ENCODE measurements around the gene KLHL8. TPM values are rescaled to one million over a fixed set of nuclear protein-coding genes. Genes with fewer than 3 reads are reported as not detected.
"Not testable (repeated sequence)": the region's sequence is repeated elsewhere in the genome, so short reads cannot be mapped to it uniquely, and the experiment has no call there.

Gene KLHL8
- polyA plus RNA-seq, 1 donor (not counting 4 experiments of a cell fraction or from before 2014, with no cell fraction given), result 6.7 TPM

- Histone ChIP-seq H4K20me1 (ENCODE audit: control insufficient read depth, extremely low read depth, insufficient read depth, low read length) (no peaks in the 10 kb centered on the region), H3K9me3 (ENCODE audit: control insufficient read depth, low read depth, low read length) (no peaks in the 10 kb centered on the region), H3K9me1 (ENCODE audit: control insufficient read depth, extremely low read depth, insufficient read depth, low read length) (no peaks in the 10 kb centered on the region), H3K4me2 (ENCODE audit: control insufficient read depth, extremely low read depth, insufficient read depth, low read depth, low read length) (no peak overlapping the region), H3K4me1 (ENCODE audit: control insufficient read depth, extremely low read depth, insufficient read depth, low read length) (no peaks in the 10 kb centered on the region), H3K36me3 (ENCODE audit: control insufficient read depth in 2 of 2, extremely low read depth in 1 of 2, insufficient read depth in 2 of 2, low read length in 2 of 2) (peaks cover 0 to 4% of the 10 kb centered on the region in 2 experiments), H3K27me3 (ENCODE audit: control insufficient read depth, extremely low read depth, insufficient read depth, low read length) (no peaks in the 10 kb centered on the region), H3K27ac (ENCODE audit: control insufficient read depth, insufficient read depth, low read length) (no peak overlapping the region), H3K4me3 (ENCODE audit: control insufficient read depth in 2 of 3, extremely low read depth in 1 of 3, insufficient read depth in 2 of 3, low read depth in 1 of 3, low read length in 3 of 3) (no peak overlapping the region), H3K79me2 (ENCODE audit: control insufficient read depth, insufficient read depth, low read length) (no peaks in the 10 kb centered on the region), H3K9ac (ENCODE audit: control insufficient read depth, extremely low read depth, insufficient read depth, low read length) (no peak overlapping the region), H2AFZ (ENCODE audit: control insufficient read depth, low read length) (no peak overlapping the region)
- peak; percentile 35 for DNase-seq (ENCODE audit: low read depth, low spot score)
- peak; percentile 94 for FAIRE-seq
- dilution Hi-C loops (cut with MboI; ENCODE audit: extremely low pct_ligation_motif_present, low sequenced_read_pairs), result no loop called here
- TF ChIP-seq CTCF (optimal IDR thresholded peaks at IDR 0.05 in 1 of 3, IDR thresholded peaks at IDR 0.05 in 1 of 3, conservative IDR thresholded peaks at IDR 0.05 in 1 of 3; ENCODE audit: extremely low read depth in 1 of 3, insufficient read depth in 2 of 3, low read length in 3 of 3), result peak in 2 of 3 experiments; percentile 68 to 86
- no peak for TF ChIP-seq EZH2 (IDR thresholded peaks at IDR 0.05; ENCODE audit: low read length)
Measured at GRCh38 chr4:87150498-87151261, 69.7 kb downstream of the KLHL8 start.

- H3K79me2 ChIP-seq (ENCODE audit: control insufficient read depth, insufficient read depth, low read length), result no peaks in the 10 kb centered on the region
- no peaks in the 10 kb centered on the region for H3K9me1 ChIP-seq (ENCODE audit: control insufficient read depth, extremely low read depth, insufficient read depth, low read length)
- no peak overlapping the region for H3K27ac ChIP-seq (ENCODE audit: control insufficient read depth, insufficient read depth, low read length)
- H3K9me3 ChIP-seq (ENCODE audit: control insufficient read depth, low read depth, low read length), result no peaks in the 10 kb centered on the region
- no peak overlapping the region for H3K9ac ChIP-seq (ENCODE audit: control insufficient read depth, extremely low read depth, insufficient read depth, low read length)
- H3K27me3 ChIP-seq (ENCODE audit: control insufficient read depth, extremely low read depth, insufficient read depth, low read length), result no peaks in the 10 kb centered on the region
- TF ChIP-seq EZH2 (IDR thresholded peaks at IDR 0.05; ENCODE audit: low read length), result no peak
- no peak for TF ChIP-seq CTCF (optimal IDR thresholded peaks at IDR 0.05 in 1 of 3, IDR thresholded peaks at IDR 0.05 in 1 of 3, conservative IDR thresholded peaks at IDR 0.05 in 1 of 3; ENCODE audit: extremely low read depth in 1 of 3, insufficient read depth in 2 of 3, low read length in 3 of 3)
- H3K4me2 ChIP-seq (ENCODE audit: control insufficient read depth, extremely low read depth, insufficient read depth, low read depth, low read length), result no peak overlapping the region
- no peak overlapping the region for H3K4me3 ChIP-seq (ENCODE audit: control insufficient read depth in 2 of 3, extremely low read depth in 1 of 3, insufficient read depth in 2 of 3, low read depth in 1 of 3, low read length in 3 of 3)
- dilution Hi-C loops (cut with MboI; ENCODE audit: extremely low pct_ligation_motif_present, low sequenced_read_pairs), result no loop called here
- no peaks in the 10 kb centered on the region for H4K20me1 ChIP-seq (ENCODE audit: control insufficient read depth, extremely low read depth, insufficient read depth, low read length)
- FAIRE-seq (no peak), DNase-seq (ENCODE audit: low read depth, low spot score) (no peak)
- H3K4me1 ChIP-seq (ENCODE audit: control insufficient read depth, extremely low read depth, insufficient read depth, low read length), result no peaks in the 10 kb centered on the region
- H3K36me3 ChIP-seq (ENCODE audit: control insufficient read depth in 2 of 2, extremely low read depth in 1 of 2, insufficient read depth in 2 of 2, low read length in 2 of 2), result peaks cover 0 to 7% of the 10 kb centered on the region in 2 experiments
- no peak overlapping the region for H2AFZ ChIP-seq (ENCODE audit: control insufficient read depth, low read length)
Measured at GRCh38 chr4:87147116-87147515, 73.3 kb downstream of the KLHL8 start.

GRCh38 chr4:87145934-87146333 is 74.5 kb downstream of the KLHL8 start:
- H3K4me1 ChIP-seq (ENCODE audit: control insufficient read depth, extremely low read depth, insufficient read depth, low read length); H3K27me3 ChIP-seq (ENCODE audit: control insufficient read depth, extremely low read depth, insufficient read depth, low read length); dilution Hi-C loops (cut with MboI; ENCODE audit: extremely low pct_ligation_motif_present, low sequenced_read_pairs); H3K27ac ChIP-seq (ENCODE audit: control insufficient read depth, insufficient read depth, low read length); H4K20me1 ChIP-seq (ENCODE audit: control insufficient read depth, extremely low read depth, insufficient read depth, low read length); H3K4me2 ChIP-seq (ENCODE audit: control insufficient read depth, extremely low read depth, insufficient read depth, low read depth, low read length); H2AFZ ChIP-seq (ENCODE audit: control insufficient read depth, low read length); FAIRE-seq; H3K4me3 ChIP-seq (ENCODE audit: control insufficient read depth in 2 of 3, extremely low read depth in 1 of 3, insufficient read depth in 2 of 3, low read depth in 1 of 3, low read length in 3 of 3); H3K79me2 ChIP-seq (ENCODE audit: control insufficient read depth, insufficient read depth, low read length); H3K9me1 ChIP-seq (ENCODE audit: control insufficient read depth, extremely low read depth, insufficient read depth, low read length); H3K9ac ChIP-seq (ENCODE audit: control insufficient read depth, extremely low read depth, insufficient read depth, low read length); DNase-seq (ENCODE audit: low read depth, low spot score); H3K9me3 ChIP-seq (ENCODE audit: control insufficient read depth, low read depth, low read length): not testable (repeated sequence)
- H3K36me3 ChIP-seq (ENCODE audit: control insufficient read depth in 2 of 2, extremely low read depth in 1 of 2, insufficient read depth in 2 of 2, low read length in 2 of 2), result peaks cover 0 to 14% of the 10 kb centered on the region in 2 experiments

Measured in keratinocyte (primary cell).